EL (cell line): ENCODE measurements around the gene POMGNT1.

ENCODE experiments used
- DNase-seq: peaks from one replicate; pipeline ENCODE4 v3.0.0-alpha.2; 2016

The POMGNT1 gene

DNA sequence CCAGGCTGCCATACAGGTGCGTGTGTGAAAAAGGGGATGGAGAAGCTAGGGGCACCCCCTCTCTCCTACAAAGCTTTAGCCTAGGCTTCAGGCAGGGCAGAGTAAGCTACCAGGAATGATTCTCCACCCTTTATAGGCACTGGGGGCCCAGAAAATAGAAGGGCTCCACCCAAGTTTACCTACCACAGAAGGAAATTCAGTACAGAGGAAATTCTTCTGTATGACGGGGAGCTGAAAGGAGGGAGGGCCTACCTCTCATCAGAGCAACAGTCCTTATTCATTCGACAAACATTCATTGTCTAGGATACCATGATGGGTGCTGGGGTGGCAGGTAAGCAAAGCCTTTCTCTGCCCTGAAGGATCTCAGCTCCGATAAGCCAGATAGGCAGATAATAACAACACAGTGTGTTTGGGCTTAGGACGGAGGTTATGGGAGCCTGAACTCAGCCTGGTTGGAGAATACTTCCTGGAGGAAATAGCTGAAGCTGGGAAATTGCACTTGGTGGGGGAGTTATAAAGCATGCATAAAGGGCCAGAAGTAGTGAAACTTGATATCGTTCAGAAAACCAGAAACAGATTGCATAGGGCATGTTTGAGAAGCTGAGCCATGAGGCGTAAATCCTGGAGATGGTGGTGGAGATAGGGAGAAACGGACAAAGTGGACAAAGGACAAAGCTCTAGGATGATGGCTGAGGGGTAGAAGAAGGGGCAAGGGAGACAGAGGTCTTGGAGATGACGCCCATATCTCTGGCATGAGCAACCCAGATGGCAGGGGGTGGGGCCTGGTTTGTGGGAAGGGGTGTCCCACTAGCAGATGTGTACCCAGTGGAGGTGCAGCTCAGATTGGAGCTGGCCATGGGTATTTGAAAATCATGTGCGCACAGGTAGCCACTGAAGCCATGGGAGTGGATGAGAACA is 16.6 kb downstream of the POMGNT1 start:
- DNase-seq = peak; percentile 34

DNA sequence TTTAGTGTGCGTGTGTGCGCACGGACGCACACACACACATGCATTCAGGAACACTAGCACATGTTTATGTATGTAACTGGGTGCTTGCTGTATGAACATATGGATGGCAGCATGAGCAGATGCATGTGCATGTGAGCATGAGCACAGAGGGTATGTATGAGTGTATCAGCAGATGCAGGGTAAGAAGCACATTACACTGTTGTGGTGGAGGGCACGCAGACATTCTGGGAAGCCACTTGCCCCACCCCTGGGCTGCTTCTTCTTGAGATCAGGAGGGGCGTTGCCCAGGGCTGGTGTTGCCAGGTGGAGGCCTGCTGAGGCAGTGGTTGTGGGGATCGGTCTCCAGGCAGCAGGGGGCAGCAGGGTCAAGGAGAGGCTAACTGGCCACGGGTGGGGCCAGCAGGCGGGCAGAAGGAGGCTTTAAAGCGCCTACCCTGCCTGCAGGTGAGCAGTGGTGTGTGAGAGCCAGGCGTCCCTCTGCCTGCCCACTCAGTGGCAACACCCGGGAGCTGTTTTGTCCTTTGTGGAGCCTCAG is 18.1 kb downstream of the POMGNT1 start:
- no peak for DNase-seq

DNA sequence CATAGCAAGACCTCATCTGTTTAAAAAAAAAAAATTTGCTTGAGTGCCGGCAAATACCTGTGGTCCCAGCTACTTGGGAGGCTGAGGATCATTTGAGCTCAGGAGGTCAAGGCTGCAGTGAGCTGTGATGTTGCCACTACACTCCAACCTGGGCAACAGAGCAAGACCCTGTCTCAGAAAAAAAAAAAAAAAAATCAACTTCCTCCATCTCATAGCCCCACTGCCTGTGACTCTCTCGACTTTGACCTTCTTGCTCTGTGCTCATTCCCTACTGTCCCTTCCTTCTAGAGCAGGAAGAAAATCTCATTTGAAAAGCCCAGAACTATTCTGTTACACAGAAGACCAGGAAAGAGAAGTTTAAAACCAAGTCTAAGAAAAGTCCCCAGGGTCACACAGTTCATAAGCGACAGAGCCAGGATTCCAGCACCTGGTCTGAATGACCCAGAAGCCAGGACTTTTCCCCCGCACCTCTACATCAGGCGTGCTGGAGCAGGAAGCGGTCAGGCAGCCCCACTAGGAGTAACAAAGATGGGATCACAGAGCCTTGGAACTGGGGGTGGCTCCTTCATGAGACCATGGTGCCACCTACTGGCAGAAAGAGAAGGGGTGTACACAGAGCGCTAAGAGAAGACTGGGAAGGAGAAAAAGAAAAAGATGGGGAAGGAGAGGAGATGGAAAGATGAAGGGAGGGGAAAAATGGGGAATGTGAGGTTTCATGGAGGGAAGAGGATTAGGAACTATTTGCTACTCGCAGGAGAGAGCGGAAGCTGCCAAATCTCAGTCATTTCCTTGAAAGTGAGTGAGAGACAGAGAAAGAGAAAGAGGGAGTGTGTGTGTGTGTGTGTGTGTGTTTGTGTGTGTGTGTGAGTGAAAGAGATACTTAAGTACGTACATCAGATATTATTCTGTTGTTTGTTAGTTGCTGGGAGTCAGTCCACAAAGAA is 18.8 kb downstream of the POMGNT1 start:
- peak; percentile 88 for DNase-seq

DNA sequence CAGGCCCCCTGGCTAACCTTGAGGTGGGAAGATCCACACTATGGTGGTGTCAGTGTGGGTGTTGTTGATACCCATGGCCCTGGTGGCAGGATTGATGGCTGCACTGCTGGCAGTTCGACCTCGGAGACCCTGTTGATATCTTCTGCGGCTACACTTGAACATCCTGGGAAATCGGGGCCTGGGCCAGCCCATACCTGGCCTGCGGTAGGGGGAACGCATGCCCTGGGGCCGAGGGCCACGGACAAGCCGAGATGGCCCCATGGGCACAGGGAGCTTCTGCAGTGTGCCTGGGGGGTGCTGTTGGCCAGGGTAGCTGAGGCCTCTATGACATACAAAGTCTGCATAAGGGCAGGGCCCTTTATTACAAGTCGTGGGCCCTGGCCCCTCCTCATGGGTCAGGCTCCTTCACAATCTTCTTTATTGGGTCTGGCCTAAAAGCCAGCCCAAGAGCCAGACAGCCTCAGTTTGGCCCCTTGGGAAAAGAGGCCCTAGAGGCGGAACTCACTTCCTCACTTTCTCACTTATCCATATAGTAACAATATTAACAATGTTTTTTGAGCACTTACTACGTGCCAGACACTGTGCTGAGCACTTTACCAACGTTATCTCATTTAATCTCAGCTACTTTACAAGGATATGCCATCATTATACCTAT is 21.9 kb downstream of the POMGNT1 start, which contains the start of gene P3R3URF:
TSS of gene P3R3URF (minus strand) at position 278 of the 655 bp plus-strand sequence. CDS start at position 261, 17 bp downstream.
- no peak for DNase-seq

DNA sequence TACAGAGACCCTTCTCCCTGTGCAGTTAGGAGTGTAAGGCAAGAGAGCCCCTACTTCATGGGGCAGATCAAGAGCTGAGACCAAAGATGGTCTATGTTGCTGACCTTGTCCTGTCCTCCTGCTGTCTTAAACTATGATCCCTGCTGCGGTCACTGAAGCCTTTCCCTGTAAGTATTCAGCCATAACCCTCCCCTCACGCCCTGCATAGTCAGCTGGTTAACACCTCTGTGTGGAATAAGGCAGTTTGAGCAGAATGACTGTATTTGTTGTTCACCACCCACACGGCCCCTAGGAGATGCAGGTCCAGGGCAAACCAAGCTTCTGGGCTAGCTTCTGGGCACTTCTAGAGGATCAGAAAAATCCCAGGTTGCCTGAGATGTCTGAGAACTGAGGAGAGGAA is 23.0 kb downstream of the POMGNT1 start:
- no peak for DNase-seq

DNA sequence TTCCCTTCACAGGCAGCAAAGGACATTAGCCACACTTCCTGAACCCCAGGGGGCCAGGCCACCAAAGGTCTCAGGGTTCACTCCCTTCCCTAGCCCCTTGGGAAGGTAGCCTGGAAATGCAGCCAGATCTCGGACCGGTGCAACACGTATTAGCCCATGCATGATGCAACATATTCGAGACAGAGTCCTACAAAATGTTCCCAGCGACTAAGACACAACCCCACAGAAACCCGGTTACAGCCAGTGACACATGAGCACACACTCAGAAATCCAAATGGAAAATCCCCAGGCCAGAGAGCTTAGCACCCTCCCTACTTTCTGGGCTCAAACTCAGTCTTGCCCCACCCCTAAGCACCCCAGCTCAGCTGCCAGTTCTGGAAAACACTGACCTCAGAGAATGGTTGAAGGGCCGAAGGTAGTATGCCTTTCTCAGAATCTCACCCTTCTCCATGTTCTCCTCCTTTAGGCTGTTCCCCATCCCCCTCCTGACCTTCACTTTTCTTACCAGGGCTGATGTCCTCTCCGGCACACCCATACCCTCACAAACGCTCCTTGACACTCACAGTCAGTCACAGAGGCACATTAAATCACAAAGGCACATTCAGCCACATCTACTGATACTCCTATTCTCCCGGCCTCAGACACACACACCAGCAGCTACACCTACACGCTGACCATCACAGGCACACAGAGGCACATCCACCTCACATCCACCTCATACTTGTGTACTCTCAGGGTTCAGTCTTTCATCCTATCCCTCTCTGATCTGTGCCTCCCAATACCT is 23.6 kb downstream of the POMGNT1 start, which contains the start of gene TSPAN1:
TSS of gene TSPAN1 (plus strand) at position 640 of the 784 bp plus-strand sequence. CDS start 6,021 bp downstream, outside the sequence.
- peak; percentile 23 for DNase-seq

DNA sequence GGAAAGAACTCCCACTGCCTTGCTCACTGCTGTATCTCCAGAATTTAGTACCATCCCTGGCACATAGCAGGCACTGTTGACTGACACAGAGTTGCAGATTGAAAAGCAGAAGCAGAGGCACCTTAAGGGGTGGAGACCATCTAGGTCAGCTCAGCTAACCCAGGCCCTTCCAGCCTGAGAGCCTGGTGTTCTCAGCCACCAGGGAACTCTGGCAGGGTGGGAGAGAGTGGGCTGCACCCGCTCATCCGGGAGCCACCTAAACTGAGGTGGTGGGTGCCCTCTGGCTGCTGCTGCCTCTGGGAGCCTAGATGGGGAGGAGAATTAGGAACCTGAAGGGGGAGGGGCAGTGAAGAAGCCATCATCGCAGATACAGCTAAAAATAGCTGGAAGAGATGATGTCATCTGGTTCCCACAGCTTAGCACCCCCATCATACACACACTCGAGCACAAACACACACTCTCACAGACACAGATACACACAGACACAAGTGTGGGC is 24.8 kb downstream of the POMGNT1 start:
- DNase-seq = peak; percentile 39

DNA sequence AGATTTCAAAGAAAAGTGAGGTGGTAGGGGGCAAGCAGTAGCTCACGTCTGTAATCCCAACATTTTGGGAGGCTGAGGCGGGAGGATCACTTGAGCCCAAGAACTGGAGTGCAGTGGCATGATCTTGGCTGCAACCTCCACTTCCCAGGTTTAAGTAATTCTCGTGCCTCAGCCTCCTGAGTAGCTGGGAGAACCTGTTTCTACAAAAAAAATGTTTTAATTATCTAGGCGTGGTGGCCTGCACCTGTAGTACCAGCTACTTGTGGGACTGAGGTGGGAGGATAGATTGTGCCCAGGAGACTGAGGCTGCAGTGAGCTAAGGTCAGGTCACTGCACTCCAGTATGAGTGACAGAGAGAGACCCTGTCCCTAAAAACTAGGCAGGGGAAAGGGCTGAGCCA is 25.9 kb downstream of the POMGNT1 start:
- DNase-seq = no peak

DNA sequence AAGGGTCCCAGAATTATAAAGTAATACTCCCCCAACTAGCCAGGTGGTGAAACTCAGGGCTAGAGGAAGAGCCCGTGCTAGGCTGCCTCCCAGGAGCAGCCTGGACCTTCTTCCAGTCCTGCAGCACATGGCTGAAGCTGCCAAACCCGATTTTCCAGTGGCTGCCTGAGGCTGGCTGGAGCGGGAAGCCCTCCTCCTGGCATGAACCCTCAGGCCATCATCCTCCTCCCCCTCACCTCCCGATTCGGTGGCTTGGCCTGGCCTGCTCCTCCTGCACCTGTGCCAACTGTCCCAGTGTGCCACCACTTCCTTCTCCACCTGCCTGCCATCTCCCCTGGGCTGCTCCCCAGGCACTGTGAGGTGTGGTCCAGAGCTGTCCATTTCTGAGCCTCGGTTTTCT is 26.4 kb downstream of the POMGNT1 start:
- no peak for DNase-seq

DNA sequence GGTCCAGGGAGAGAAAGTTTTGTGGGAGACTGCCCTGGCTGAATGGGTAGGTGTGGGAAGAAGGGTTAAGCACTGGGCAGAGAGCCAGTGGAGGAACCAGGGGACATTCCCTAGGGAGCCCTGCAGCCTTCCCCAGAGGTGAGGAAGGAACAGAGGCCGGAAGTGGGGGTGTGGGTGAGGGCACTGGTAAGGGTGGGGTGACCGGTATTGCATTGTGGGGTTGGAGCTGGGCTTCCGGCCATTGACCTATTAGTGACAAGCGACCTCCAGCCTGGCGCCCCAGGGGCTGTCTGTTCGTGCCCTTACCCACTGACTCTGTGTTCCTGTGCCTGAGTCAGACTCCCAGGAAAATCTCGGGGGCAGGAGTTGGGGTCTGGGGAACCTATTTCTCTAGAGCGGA is 26.9 kb downstream of the POMGNT1 start:
- no peak for DNase-seq

DNA sequence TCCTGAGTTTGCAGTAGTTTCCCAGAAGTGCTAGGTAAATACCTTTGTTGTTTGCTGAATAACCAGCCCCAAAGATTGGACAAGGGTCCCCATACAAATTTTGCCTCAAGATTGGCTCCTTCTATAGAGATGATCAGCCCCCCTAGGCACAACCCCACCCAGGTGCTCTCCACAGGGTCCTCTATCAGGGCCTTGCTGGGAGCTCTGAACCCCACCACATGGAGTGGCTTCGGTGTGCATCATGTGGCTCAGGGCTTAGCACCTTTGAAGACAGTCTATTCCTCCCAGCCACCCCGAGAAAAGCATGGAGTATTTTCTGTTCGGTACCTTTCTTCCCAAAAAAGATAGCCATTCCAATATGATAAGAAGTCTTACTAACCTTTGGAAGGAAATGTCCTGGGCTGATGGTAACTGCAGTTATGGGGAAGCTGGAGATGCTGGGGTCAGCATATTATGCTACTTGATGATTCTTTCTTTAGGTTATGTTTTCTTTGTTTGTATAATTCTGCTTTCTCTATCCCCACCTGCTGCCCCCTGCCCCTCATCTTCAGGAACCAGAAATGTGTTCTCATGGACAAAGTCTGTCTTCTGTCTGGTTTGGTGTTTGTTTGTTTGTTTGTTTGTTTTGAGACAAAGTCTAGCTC is 28.3 kb downstream of the POMGNT1 start:
- no peak for DNase-seq

DNA sequence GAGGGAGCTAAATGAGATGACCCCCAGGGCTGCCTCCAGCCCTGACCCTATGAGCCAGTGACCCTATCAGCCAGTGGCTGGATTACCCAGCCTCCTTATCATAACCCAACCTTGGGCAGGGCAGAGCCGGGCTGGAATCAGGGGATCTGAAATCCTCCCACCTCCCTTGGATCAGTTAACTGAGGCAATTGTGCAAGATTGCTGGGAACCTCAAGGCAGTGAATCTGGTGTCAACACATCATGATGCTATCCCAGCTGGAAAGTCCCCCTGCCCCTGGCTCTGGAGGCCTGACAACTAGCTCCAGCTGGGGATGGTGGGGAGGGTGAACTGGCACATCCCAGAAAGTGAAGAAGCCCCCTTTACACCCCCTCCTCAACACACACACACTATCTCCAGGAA is 29.8 kb downstream of the POMGNT1 start:
- no peak for DNase-seq

DNA sequence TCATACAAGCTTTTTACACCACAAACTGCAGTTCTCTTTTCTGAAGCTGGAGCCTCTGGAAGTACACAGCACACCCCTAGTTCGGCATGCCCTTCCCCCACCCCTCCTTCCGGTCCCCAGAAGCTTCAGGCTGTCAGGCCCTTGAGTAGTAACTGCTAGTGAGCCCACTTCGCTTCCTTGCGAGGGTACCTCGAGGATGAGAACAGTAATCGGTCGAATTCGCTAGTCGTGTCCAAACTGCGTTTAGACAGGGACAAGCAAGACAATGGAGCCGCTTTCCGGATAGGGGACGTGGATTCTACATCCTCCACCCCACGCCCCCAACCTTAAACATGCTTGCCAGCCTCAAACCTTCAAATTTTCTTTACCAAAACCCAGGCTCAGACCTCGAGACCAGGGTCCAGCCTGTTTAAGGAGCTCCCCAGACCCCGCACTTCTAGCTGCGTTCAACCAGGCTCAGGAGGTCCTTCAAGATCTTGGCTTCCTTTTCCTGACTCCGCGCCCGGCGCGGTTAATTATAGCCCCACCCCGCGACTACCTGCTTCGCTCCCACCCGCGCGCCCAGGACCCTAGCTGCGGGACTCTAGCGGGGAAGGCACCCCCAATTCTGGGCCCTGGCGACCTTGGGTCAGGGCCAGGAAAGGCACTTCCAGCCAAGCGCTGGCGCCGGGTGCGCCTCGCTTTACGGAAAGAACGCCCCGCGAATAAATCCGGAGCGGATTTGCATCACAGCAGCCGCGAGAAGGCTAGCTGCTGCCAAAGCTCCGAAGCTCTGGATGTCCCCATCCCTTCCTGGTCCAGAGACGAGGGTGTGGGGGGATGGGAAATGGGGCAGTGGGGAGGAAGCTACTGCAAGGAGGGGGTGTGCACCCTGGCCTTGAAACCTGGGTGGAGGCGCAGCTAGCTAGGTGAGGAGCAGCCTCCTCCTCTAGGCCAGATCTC is 31.4 kb downstream of the POMGNT1 start:
- DNase-seq = no peak

DNA sequence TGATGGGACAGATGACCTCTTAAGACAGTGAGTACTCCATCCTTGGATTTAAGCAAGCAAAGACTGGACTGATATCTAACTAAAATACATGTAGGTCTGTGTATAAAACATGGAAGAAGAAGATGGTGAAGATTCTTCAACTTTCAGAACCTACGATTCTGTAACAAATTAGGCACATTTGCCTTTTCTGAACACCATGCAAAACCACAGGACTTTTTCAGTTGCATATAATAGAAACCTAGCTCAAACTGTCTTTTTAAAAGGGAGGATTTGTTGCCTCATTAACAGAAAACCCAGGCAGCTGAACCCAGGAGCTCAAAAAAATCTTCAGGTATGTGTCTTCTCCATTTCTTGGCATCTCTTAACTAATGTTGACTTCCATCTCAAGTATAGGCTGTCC is 38.0 kb downstream of the POMGNT1 start:
- no peak for DNase-seq

DNA sequence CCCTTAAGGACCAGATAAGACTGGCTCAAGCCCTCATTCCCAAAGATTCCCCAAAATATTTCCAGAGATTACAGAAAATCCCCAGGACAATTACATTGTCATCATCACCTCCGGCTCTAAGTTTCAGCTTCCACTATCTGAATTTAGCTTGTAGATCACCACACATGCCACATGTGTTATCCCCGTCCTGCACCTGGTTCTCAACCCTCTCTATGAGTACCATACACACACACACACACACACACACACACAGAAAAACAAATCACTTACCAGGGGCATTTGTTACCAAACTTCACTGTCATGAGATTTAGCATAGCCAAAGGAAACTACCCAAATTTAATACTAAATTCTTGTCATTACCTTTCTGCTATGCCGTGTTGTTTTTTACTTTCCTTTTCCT is 38.7 kb downstream of the POMGNT1 start:
- DNase-seq = no peak

DNA sequence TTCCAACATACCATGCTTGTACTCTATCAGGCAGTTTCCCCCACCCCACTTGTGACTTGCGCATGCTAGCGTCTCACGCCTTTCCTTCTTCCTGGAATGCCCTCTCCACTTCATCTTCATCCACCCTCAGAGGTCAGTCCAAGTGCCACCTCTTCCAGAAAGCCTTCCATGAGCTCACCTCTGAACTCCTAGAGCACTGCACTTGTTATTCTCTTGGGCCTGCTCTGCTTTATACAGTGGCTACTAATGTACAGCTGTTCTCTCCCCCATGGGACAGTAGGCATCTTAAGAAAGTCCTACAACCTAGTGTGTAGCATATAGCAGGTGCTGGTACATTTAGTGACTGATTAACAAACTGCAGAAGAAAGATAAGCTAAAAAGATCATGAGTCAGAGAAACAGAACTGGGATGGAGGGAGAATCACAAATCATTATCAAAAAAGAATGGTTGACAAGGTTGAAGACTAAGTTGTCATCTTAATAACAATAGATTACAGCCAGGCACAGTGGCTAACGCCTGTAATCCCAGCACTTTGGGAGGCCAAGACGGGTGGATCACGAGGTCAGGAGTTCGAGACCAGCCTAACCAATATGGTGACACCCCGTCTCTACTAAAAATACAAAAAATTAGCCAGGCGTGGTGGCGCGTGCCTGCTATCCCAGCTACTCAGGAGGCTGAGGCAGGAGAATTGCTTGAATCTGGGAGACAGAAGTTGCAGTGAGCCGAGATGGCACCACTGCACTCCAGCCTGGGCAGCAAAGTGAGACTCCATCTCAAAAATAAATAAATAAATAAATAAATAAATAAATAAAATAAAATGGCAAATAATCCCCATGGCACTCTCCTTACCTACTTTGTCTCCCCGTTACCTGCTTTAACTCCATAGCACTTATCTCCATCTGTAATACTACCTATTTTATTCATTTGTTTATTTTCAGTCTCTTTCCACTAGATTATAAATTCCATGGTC is 39.6 kb downstream of the POMGNT1 start:
- no peak for DNase-seq

DNA sequence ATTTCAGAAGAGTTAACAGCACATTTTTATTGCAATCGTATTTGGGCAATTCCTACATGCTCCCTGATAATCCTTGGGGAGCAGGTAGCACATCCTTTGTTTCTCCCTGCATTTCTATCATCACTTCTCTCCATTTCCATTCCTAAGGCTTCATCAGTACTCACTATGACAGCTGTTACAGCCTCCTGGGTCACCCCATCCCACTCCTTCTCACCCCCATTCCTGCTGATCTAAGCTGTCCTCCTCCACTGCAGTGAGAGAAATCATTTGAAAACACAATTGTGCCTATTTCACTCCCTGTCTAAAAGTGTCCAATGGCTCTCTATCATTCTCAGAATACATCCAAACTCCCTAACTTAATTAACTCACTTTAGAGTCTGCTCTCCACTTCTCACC is 40.3 kb downstream of the POMGNT1 start:
- no peak for DNase-seq

DNA sequence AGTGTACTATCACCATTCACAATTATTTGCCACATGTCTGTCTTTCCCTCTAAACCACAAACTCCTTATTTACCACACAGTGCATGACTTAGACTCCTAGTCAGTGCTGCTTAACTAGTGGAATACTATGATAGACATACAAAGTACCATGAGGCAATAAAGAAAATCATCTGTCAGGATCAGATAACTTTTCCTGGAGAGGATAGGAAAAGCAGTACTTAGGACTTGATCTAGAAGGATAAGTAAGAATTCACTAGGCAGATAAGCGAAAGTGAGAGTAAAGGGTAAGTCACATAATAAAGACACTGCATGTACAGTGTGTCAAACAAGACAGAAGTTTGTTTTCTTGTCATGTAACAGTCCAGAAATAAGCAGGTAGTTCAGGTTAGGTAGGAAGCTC is 44.5 kb downstream of the POMGNT1 start:
- no peak for DNase-seq

DNA sequence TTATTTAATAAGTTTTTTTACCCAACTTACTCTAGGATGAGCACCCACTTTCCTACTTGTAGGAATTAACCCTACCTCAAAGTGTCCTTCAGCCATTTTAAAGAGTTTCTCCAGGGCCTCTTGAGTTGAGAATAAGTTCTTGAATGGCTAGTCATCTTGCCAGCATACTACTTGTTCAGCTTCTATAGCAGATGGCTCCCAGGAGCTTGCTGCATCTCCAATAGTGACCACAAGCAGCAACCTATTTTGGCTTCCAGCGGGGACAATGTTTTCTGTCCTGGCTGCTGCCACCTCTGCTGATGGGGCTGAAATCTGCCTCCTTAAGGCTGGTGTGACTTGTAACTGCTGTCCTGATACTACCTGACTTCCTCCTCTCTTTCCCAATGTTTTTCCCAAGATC is 45.0 kb downstream of the POMGNT1 start:
- no peak for DNase-seq
